ENCODE data around the gene ALX1. TPM values are rescaled to one million over a fixed set of nuclear protein-coding genes. Genes with fewer than 3 reads are reported as not detected.
"Not testable (repeated sequence)": the region's sequence is repeated elsewhere in the genome, so short reads cannot be mapped to it uniquely, and the experiment has no call there.

ALX1 gene
- total RNA-seq, 5 donors from 2014 or later (not counting 1 experiment from before 2014, with no cell fraction given), result not detected

DNA sequence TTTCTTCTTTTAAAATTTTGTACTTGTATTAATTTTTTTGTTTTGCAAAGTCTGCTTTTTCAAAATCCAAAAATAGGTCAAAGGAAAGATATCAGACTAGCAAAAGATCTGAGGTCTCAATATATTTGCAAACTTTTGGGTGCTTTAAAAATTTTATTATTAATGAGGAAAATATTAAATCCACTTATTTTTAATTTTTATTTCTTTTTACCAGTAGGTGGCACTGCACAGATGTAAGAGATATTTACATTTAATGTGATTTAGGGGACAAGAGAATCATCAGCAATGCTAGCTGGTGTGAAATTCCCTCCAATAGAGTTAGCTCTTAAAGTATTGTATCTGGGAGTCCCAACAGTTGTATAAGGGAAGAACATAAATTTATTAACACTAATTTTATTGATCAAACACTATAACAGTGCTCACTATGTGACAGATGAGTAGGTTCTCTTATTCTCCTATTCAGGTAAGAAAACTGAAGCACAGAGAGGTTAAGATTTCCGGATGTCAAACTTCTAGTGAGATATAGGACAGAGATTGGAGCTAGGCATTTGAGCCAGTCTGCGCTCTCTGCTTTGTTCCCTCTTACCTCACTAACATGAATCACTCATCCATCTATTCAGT lies 30.5 kb downstream of the ALX1 start:
- H3K4me3 ChIP-seq (ENCODE audit: control insufficient read depth in 1 of 2, extremely low read depth in 1 of 2, low read length in 1 of 2), result no peak overlapping the region
- peaks cover 0 to 2% of the 10 kb centered on the region in 2 experiments for H3K27me3 ChIP-seq (replicated peaks in 1 of 2; ENCODE audit: control insufficient read depth in 2 of 2, extremely low read depth in 1 of 2, insufficient read depth in 2 of 2, low read length in 1 of 2)
- no peaks in the 10 kb centered on the region for H3K4me1 Mint-ChIP-seq
- no peaks in the 10 kb centered on the region for H3K36me3 Mint-ChIP-seq
- WGBS (ENCODE audit: insufficient coverage), result no CpG with 5 or more reads among the region's 2 CpGs
- no peak overlapping the region for H3K27ac Mint-ChIP-seq
- no peak overlapping the region for H3K4me3 Mint-ChIP-seq
- no peaks in the 10 kb centered on the region for H3K9me3 ChIP-seq
- no peaks in the 10 kb centered on the region for H3K36me3 ChIP-seq (ENCODE audit: control insufficient read depth in 2 of 2, extremely low read depth in 1 of 2, insufficient read depth in 1 of 2, low read length in 1 of 2)
- no peaks in the 10 kb centered on the region for H3K27me3 Mint-ChIP-seq
- ChIA-PET CTCF (interaction anchor here in 1 of 2 donors (0.8 kb wide), 1 partner anchor 13 kb away, joined by 3 read pairs; no protein-coding TSS in a partner anchor), POLR2A (no interaction called here)
- ATAC-seq (replicated peaks in 1 of 4) (no peak), DNase-seq (no peak)
- no peaks in the 10 kb centered on the region for H3K4me1 ChIP-seq (ENCODE audit: control insufficient read depth in 1 of 2, extremely low read depth in 1 of 2, insufficient read depth in 2 of 2, low read length in 2 of 2)
- H3K27ac ChIP-seq (ENCODE audit: low read length), result no peak overlapping the region
- H3K9me3 Mint-ChIP-seq, result peaks cover 0 to 2% (median 0%) of the 10 kb centered on the region in 3 donors

DNA sequence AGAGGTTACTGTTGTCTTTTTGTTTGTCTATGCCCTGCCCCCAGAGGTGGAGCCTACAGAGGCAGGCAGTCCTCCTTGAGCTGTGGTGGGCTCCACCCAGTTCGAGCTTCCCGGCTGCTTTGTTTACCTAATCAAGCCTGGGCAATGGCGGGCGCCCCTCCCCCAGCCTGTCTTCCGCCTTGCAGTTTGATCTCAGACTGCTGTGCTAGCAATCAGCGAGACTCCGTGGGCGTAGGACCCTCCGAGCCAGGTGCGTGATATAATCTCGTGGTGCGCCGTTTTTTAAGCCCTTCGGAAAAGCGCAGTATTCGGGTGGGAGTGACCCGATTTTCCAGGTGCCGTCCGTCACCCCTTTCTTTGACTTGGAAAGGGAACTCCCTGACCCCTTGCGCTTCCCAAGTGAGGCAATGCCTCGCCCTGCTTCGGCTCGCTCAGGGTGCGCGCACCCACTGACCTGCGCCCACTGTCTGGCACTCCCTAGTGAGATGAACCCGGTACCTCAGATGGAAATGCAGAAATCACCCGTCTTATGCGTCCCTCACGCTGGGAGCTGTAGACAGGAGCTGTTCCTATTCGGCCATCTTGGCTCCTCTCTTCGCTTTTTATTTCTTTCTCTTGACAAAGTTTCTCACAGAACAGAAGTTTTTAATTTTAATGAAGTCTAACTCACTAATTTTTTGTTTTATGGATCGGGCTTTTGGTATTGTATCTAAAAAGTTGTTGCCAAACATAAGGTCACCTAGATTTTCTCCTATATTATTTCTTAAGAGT lies 38.0 kb downstream of the ALX1 start:
- H3K36me3 Mint-ChIP-seq; H3K4me3 ChIP-seq (ENCODE audit: control insufficient read depth in 1 of 2, extremely low read depth in 1 of 2, low read length in 1 of 2); H3K27me3 ChIP-seq (replicated peaks in 1 of 2; ENCODE audit: control insufficient read depth in 2 of 2, extremely low read depth in 1 of 2, insufficient read depth in 2 of 2, low read length in 1 of 2); H3K9me3 ChIP-seq; POLR2A ChIA-PET; H3K9me3 Mint-ChIP-seq; H3K27me3 Mint-ChIP-seq; CTCF ChIA-PET; H3K4me1 ChIP-seq (ENCODE audit: control insufficient read depth in 1 of 2, extremely low read depth in 1 of 2, insufficient read depth in 2 of 2, low read length in 2 of 2); DNase-seq; H3K27ac Mint-ChIP-seq; H3K4me1 Mint-ChIP-seq; ATAC-seq (replicated peaks in 1 of 4); H3K36me3 ChIP-seq (ENCODE audit: control insufficient read depth in 2 of 2, extremely low read depth in 1 of 2, insufficient read depth in 1 of 2, low read length in 1 of 2); H3K4me3 Mint-ChIP-seq; H3K27ac ChIP-seq (ENCODE audit: low read length): not testable (repeated sequence)
- 83% methylated on average over 25 of the region's 33 CpGs for WGBS (ENCODE audit: insufficient coverage)

DNA sequence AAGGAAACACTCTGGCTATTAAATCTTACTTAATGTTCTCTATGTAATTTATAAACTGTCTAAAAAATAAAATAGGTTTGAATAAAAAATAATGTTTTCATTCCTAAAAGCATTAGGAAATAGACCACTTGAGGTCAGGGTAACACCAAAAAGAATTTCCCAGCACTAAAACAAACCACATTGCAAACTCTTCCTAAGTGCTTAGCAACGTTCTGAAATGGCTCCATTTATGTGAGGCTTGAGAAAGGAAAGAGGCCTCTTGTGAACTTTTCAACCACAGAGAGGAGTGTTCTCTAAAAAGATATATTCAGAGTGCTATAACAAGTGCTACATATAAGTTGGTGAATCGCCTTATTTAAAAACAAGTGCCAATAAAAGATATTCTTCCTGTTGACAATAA lies 42.7 kb downstream of the ALX1 start:
- Mint-ChIP-seq H3K36me3 (no peaks in the 10 kb centered on the region), H3K4me3 (no peak overlapping the region), H3K4me1 (no peaks in the 10 kb centered on the region), H3K27me3 (no peaks in the 10 kb centered on the region), H3K9me3 (peaks cover 0 to 8% (median 2%) of the 10 kb centered on the region in 3 donors), H3K27ac (no peak overlapping the region)
- Histone ChIP-seq H3K27ac (ENCODE audit: low read length) (no peak overlapping the region), H3K36me3 (ENCODE audit: control insufficient read depth in 2 of 2, extremely low read depth in 1 of 2, insufficient read depth in 1 of 2, low read length in 1 of 2) (no peaks in the 10 kb centered on the region), H3K9me3 (no peaks in the 10 kb centered on the region), H3K27me3 (replicated peaks in 1 of 2; ENCODE audit: control insufficient read depth in 2 of 2, extremely low read depth in 1 of 2, insufficient read depth in 2 of 2, low read length in 1 of 2) (no peaks in the 10 kb centered on the region), H3K4me3 (ENCODE audit: control insufficient read depth in 1 of 2, extremely low read depth in 1 of 2, low read length in 1 of 2) (no peak overlapping the region), H3K4me1 (ENCODE audit: control insufficient read depth in 1 of 2, extremely low read depth in 1 of 2, insufficient read depth in 2 of 2, low read length in 2 of 2) (no peaks in the 10 kb centered on the region)
- CTCF ChIA-PET, result no interaction called here
- WGBS (ENCODE audit: insufficient coverage), result no CpG with 5 or more reads among the region's 2 CpGs
- DNase-seq (no peak), ATAC-seq (replicated peaks in 1 of 4) (no peak)
- POLR2A ChIA-PET, result no interaction called here

DNA sequence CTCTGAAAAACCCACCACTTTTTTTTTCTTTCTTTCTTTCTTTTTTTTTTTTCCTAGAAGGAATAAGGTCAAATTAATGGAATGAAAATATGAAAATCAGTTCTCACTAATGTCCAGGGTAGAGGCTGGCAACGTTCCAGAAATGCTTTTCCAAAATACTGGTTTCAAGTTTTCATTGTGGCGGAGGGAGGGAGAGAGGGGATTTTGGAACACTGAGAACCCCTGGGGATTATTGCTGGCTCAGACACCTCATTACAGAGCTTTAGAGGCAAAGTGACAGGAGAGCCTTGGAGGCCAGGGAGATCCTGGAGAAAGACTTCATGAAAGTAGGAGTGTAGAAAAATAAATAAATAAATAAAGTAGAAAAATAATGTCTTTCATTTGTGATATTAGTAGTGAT lies 45.4 kb downstream of the ALX1 start:
- H3K9me3 ChIP-seq, result no peaks in the 10 kb centered on the region
- CTCF ChIA-PET, result no interaction called here
- Mint-ChIP-seq H3K4me3 (no peak overlapping the region), H3K36me3 (no peaks in the 10 kb centered on the region), H3K9me3 (peaks cover 0 to 3% (median 2%) of the 10 kb centered on the region in 3 donors), H3K27ac (no peak overlapping the region), H3K4me1 (no peaks in the 10 kb centered on the region), H3K27me3 (no peaks in the 10 kb centered on the region)
- no peaks in the 10 kb centered on the region for H3K27me3 ChIP-seq (replicated peaks in 1 of 2; ENCODE audit: control insufficient read depth in 2 of 2, extremely low read depth in 1 of 2, insufficient read depth in 2 of 2, low read length in 1 of 2)
- H3K27ac ChIP-seq (ENCODE audit: low read length), result no peak overlapping the region
- ATAC-seq (replicated peaks in 1 of 4) (no peak), DNase-seq (no peak)
- H3K36me3 ChIP-seq (ENCODE audit: control insufficient read depth in 2 of 2, extremely low read depth in 1 of 2, insufficient read depth in 1 of 2, low read length in 1 of 2), result no peaks in the 10 kb centered on the region
- H3K4me1 ChIP-seq (ENCODE audit: control insufficient read depth in 1 of 2, extremely low read depth in 1 of 2, insufficient read depth in 2 of 2, low read length in 2 of 2), result no peaks in the 10 kb centered on the region
- POLR2A ChIA-PET, result no interaction called here
- WGBS (ENCODE audit: insufficient coverage), result no CpG with 5 or more reads among the region's 2 CpGs
- H3K4me3 ChIP-seq (ENCODE audit: control insufficient read depth in 1 of 2, extremely low read depth in 1 of 2, low read length in 1 of 2), result no peak overlapping the region

DNA sequence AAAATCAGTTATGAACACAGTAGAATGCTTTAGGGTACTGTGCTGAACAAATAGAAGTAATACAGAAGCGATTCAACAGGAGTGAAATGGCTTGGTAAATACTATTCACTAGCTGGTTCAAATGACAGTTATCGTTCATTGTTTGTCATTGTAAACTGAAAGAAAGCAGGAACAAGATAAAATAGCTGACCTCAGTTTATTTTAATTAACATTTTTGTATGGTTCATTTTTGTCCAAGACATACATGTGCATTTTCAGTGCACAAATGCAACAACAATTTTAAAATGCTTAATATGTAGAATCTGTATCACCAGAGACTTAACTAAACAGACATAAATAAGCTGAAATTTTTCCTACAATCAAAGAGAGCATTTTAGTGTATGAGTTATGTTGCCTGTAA lies 49.9 kb downstream of the ALX1 start:
- Histone ChIP-seq H3K27me3 (replicated peaks in 1 of 2; ENCODE audit: control insufficient read depth in 2 of 2, extremely low read depth in 1 of 2, insufficient read depth in 2 of 2, low read length in 1 of 2) (no peaks in the 10 kb centered on the region), H3K4me3 (ENCODE audit: control insufficient read depth in 1 of 2, extremely low read depth in 1 of 2, low read length in 1 of 2) (no peak overlapping the region), H3K27ac (ENCODE audit: low read length) (no peak overlapping the region), H3K9me3 (no peaks in the 10 kb centered on the region), H3K4me1 (ENCODE audit: control insufficient read depth in 1 of 2, extremely low read depth in 1 of 2, insufficient read depth in 2 of 2, low read length in 2 of 2) (no peaks in the 10 kb centered on the region), H3K36me3 (ENCODE audit: control insufficient read depth in 2 of 2, extremely low read depth in 1 of 2, insufficient read depth in 1 of 2, low read length in 1 of 2) (no peaks in the 10 kb centered on the region)
- CTCF ChIA-PET, result no interaction called here
- POLR2A ChIA-PET, result no interaction called here
- peaks cover 0 to 6% (median 4%) of the 10 kb centered on the region in 3 donors for H3K9me3 Mint-ChIP-seq
- peaks cover 0 to 3% of the 10 kb centered on the region in 2 donors for H3K27me3 Mint-ChIP-seq
- DNase-seq (no peak), ATAC-seq (replicated peaks in 1 of 4) (no peak)
- no peak overlapping the region for H3K27ac Mint-ChIP-seq
- no CpG with 5 or more reads among the region's 2 CpGs for WGBS (ENCODE audit: insufficient coverage)
- no peaks in the 10 kb centered on the region for H3K4me1 Mint-ChIP-seq
- H3K4me3 Mint-ChIP-seq, result no peak overlapping the region
- H3K36me3 Mint-ChIP-seq, result no peaks in the 10 kb centered on the region

DNA sequence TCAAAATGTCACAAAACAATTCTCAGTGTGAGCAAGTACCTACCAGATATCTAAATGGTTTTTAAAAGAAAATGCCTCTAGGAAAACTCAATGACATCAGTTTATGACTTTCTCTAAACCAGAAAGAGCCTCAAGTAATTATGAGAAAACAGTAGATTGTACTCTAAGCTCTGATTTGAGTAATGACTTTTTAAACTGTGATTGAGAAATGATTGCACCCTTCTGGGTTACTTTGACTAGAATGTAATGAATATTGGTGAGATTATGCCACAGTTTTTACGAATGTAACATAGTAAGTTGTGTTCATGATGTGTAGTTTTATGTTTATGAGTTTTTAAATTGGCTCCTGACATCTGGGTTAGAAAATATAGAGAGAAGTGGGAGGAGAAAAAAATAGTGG lies 68.8 kb downstream of the ALX1 start:
- H3K9me3 ChIP-seq, result no peaks in the 10 kb centered on the region
- H3K27me3 Mint-ChIP-seq, result no peaks in the 10 kb centered on the region
- H3K27ac ChIP-seq (ENCODE audit: low read length), result no peak overlapping the region
- H3K4me1 ChIP-seq (ENCODE audit: control insufficient read depth in 1 of 2, extremely low read depth in 1 of 2, insufficient read depth in 2 of 2, low read length in 2 of 2), result no peaks in the 10 kb centered on the region
- H3K4me3 Mint-ChIP-seq, result no peak overlapping the region
- WGBS (ENCODE audit: insufficient coverage), result 25% methylated on average over 1 of the region's 1 CpG
- no peak overlapping the region for H3K27ac Mint-ChIP-seq
- DNase-seq, result no peak
- no peaks in the 10 kb centered on the region for H3K36me3 Mint-ChIP-seq
- no peak overlapping the region for H3K4me3 ChIP-seq (ENCODE audit: control insufficient read depth in 1 of 2, extremely low read depth in 1 of 2, low read length in 1 of 2)
- H3K4me1 Mint-ChIP-seq, result no peaks in the 10 kb centered on the region
- CTCF ChIA-PET, result no interaction called here
- POLR2A ChIA-PET, result no interaction called here
- no peaks in the 10 kb centered on the region for H3K27me3 ChIP-seq (replicated peaks in 1 of 2; ENCODE audit: control insufficient read depth in 2 of 2, extremely low read depth in 1 of 2, insufficient read depth in 2 of 2, low read length in 1 of 2)
- peaks cover 0 to 6% (median 5%) of the 10 kb centered on the region in 3 donors for H3K9me3 Mint-ChIP-seq
- no peaks in the 10 kb centered on the region for H3K36me3 ChIP-seq (ENCODE audit: control insufficient read depth in 2 of 2, extremely low read depth in 1 of 2, insufficient read depth in 1 of 2, low read length in 1 of 2)
- no peak for ATAC-seq (replicated peaks in 1 of 4)
